ENCODE measurements around the gene HMOX2.

DNA sequence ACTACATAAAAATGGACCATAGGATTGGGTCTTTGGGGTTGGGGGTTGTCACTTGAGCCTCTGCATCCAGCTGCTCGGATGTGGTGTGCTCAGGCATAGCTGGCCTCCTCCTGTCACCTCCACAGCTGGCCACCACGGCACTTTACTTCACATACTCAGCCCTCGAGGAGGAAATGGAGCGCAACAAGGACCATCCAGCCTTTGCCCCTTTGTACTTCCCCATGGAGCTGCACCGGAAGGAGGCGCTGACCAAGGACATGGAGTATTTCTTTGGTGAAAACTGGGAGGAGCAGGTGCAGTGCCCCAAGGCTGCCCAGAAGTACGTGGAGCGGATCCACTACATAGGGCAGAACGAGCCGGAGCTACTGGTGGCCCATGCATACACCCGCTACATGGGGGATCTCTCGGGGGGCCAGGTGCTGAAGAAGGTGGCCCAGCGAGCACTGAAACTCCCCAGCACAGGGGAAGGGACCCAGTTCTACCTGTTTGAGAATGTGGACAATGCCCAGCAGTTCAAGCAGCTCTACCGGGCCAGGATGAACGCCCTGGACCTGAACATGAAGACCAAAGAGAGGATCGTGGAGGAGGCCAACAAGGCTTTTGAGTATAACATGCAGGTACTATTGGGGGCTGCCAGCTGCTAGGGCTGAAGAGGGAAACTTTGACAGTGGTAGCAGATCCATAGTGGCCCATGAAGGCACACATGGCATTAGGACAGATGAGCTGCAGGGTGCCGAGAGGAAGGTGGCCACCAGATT is 31.6 kb downstream of the HMOX2 start:
- TF ChIP-seq POLR2AphosphoS5 (IDR thresholded peaks at IDR 0.05; ENCODE audit: insufficient read depth in 1 of 2, low read depth in 1 of 2) (no peak), POLR2A (IDR thresholded peaks at IDR 0.05) (no peak)
- TF ChIP-seq, protein P1, sequence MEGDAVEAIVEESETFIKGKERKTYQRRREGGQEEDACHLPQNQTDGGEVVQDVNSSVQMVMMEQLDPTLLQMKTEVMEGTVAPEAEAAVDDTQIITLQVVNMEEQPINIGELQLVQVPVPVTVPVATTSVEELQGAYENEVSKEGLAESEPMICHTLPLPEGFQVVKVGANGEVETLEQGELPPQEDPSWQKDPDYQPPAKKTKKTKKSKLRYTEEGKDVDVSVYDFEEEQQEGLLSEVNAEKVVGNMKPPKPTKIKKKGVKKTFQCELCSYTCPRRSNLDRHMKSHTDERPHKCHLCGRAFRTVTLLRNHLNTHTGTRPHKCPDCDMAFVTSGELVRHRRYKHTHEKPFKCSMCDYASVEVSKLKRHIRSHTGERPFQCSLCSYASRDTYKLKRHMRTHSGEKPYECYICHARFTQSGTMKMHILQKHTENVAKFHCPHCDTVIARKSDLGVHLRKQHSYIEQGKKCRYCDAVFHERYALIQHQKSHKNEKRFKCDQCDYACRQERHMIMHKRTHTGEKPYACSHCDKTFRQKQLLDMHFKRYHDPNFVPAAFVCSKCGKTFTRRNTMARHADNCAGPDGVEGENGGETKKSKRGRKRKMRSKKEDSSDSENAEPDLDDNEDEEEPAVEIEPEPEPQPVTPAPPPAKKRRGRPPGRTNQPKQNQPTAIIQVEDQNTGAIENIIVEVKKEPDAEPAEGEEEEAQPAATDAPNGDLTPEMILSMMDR (IDR thresholded peaks at IDR 0.05): no peak

Measured in vagina (tissue), 2 donors.